Left lung (tissue), 10 donors: ENCODE data around the gene LMNTD2. TPM values are rescaled to one million over a fixed set of nuclear protein-coding genes. Genes with fewer than 3 reads are reported as not detected.

Source experiments
- ATAC-seq: fragments of 200-7000 bp; cut with Tn5 transposase; one replicate; pipeline ENCODE4 v1.9.1; 2020; ENCODE audit warnings: moderate library complexity
- DNase-seq, 4 donors: peaks; one replicate each; pipeline ENCODE4 v3.0.0-alpha.2; 2013 to 2020
- H3K27ac ChIP-seq, 2 donors: fragments of 200-600 bp; sonication (generic) in 1 of 2; one replicate each; pipeline versions ENCODE4 v1.5.0 to v1.8.0; 2020 to 2021
- H3K27me3 ChIP-seq, 2 donors: fragments of 200-600 bp; sonication (generic) in 1 of 2; one replicate each; pipeline versions ENCODE4 v1.5.0 to v1.8.0; 2020 to 2021
- H3K36me3 ChIP-seq, 2 donors: fragments of 200-600 bp; sonication (generic) in 1 of 2; one replicate each; pipeline versions ENCODE4 v1.5.0 to v1.8.0; 2020 to 2021
- H3K4me1 ChIP-seq, 2 donors: fragments of 200-600 bp; one replicate each; pipeline ENCODE4 v1.8.0; 2021
- H3K4me3 ChIP-seq, 2 donors: fragments of 200-600 bp; sonication (generic) in 1 of 2; one replicate each; pipeline versions ENCODE4 v1.5.0 to v1.8.0; 2020 to 2021; ENCODE audit warnings: mild to moderate bottlenecking in 1 of 2
- H3K9me3 ChIP-seq, 2 donors: fragments of 200-600 bp; sonication (generic) in 1 of 2; one replicate each; pipeline versions ENCODE4 v1.5.0 to v1.8.0; 2020 to 2021
- intact Hi-C, 2 donors: fragments of 100-400 bp; cut with DNase I; formaldehyde crosslinking; loops; one replicate each; pipeline versions ENCODE4 v1.11.2 to v1.14.2; 2022
- polyA plus RNA-seq, 6 donors: library from polyadenylated mRNA; unstranded; fragments of 120-200 nt; gene quantifications; one replicate each; pipeline ENCODE4 v1.2.1, GENCODE V29; 2013; ENCODE audit not compliant: insufficient read length in 6 of 6
- total RNA-seq, 2 donors: library from RNA; stranded (reverse); fragmentation: NEBNext Ultra II Directional; extraction: Animal tissue kit (Norgen Biotek cat#: 25700); gene quantifications; one replicate each; pipeline ENCODE4 v1.2.1, GENCODE V29; 2021
- TF ChIP-seq, protein P1 (sequence below), 2 donors: fragments of 200-600 bp; sonication (generic) in 1 of 2; IDR thresholded peaks; one replicate each; pipeline versions ENCODE4 v1.5.0 to v1.8.0; 2021; ENCODE audit warnings: antibody characterized with exemption in 2 of 2
- donor health status: DM: no; HTN: yes; CAD: no.
- donor health status: DM: no; HTN: no; CAD: no.

Gene LMNTD2
- total and polyA plus RNA-seq, 8 donors: 1.6 to 5.2 (median 2.7) TPM

DNA sequence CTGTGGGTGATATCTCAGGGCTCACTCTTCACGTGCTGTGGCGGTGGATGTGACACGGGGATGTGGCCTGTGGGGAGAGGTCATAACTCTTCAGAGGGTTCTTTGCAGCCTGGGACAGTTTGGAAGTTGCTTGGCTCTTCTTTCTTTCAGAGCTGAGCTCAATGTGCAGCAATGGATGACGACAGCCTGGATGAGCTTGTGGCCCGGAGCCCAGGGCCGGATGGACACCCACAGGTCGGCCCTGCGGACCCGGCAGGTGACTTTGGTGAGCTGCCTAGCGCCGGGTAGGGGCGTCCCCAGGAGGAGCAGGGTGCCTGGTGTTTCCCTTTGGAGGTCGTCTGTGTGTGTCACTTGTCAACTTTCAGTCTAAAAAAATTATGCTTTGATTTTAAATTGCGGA lies 20.8 kb upstream of the LMNTD2 start:
- Histone ChIP-seq H3K27me3 (no peaks in the 10 kb centered on the region), H3K9me3 (no peaks in the 10 kb centered on the region), H3K27ac (no peak overlapping the region), H3K4me1 (peaks cover 18 to 43% of the 10 kb centered on the region in 2 donors), H3K36me3 (peaks cover 0 to 47% of the 10 kb centered on the region in 2 donors), H3K4me3 (no peak overlapping the region)
- no peak for ATAC-seq
- intact Hi-C loops: no loop called here
- DNase-seq: no peak
- TF ChIP-seq, protein P1, sequence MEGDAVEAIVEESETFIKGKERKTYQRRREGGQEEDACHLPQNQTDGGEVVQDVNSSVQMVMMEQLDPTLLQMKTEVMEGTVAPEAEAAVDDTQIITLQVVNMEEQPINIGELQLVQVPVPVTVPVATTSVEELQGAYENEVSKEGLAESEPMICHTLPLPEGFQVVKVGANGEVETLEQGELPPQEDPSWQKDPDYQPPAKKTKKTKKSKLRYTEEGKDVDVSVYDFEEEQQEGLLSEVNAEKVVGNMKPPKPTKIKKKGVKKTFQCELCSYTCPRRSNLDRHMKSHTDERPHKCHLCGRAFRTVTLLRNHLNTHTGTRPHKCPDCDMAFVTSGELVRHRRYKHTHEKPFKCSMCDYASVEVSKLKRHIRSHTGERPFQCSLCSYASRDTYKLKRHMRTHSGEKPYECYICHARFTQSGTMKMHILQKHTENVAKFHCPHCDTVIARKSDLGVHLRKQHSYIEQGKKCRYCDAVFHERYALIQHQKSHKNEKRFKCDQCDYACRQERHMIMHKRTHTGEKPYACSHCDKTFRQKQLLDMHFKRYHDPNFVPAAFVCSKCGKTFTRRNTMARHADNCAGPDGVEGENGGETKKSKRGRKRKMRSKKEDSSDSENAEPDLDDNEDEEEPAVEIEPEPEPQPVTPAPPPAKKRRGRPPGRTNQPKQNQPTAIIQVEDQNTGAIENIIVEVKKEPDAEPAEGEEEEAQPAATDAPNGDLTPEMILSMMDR (IDR thresholded peaks at IDR 0.05): no peak

DNA sequence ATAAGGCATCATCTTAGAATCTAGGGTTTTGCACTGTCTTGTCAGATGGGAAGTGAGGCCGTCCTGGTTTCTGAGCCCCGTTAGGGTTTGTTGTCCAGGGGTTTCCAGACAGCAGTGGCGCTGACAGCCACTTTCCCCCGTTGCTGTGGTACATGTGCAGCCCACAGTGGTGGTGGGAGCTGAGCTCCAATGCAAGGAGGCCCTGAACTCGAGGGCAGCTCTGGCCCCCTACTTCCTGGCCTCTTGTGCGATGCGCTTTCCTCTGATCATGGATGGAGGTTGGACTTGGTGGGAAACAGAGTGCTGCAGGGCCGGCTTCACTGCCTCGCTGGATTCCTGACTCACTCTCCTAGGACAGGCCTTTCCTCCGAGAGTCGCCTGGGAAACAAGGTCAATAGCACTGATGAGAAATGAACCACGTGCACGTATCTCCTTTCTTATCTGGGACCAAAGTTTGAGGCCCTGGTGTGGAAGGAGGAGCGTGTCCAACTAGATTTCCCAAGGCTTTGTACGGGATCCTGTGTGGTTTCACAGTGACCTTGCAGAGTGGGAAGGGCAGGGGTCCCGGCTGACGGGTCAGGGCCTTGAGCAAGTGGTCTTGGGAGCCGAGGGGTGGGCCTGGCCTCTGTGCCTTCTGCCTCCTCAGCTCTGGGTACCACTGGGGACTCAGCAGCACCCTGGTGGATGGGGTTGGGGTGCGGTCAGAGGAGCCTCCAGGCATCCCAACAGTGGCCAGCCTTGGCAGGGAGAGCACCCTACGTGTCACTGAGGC lies 19.5 kb upstream of the LMNTD2 start:
- intact Hi-C loops: no loop called here
- TF ChIP-seq, protein P1 (IDR thresholded peaks at IDR 0.05): no peak
- ATAC-seq (no peak), DNase-seq (peak in 1 of 4 donors; percentile 61)
- Histone ChIP-seq H3K9me3 (no peaks in the 10 kb centered on the region), H3K27me3 (peaks cover 3 to 7% of the 10 kb centered on the region in 2 donors), H3K4me3 (no peak overlapping the region), H3K27ac (no peak overlapping the region), H3K36me3 (peaks cover 0 to 38% of the 10 kb centered on the region in 2 donors), H3K4me1 (peaks cover 22 to 48% of the 10 kb centered on the region in 2 donors)

DNA sequence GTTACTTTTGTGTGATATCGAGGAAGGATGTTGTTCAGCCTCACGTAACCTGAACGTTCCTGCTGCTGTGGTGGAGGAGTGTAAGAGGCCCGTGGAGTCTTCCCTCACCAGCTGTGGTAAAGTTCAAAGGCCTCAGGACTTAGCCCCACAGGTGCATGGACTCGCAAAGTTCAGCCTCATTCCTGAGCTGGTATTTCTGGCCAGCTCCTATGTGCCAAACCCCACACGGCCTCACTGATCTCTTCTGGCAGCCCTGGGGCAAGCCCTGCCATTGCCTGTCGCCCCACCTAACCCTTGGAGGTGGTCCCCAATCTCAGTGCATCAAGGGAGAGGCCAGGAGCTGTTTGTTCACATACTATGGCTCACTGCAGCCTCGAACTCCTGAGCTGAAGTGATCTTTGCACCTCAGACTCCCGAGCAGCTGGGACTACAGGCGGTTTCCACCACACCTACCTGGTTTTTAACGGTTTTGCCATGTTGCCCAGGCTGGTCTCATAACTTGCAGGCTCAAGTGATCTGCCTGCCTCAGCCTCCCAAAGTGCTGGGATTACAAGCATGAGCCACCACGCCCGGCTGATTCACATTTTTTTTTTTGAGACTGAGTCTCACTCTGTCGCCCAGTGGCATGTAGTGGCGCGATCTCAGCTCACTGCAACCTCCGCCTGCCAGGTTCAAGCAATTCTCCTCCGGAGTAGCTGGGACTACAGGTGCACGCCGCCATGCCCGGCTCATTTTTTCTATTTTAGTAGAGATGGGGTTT lies 17.9 kb upstream of the LMNTD2 start:
- peaks cover 25 to 58% of the 10 kb centered on the region in 2 donors for H3K4me1 ChIP-seq
- DNase-seq (no peak), ATAC-seq (no peak)
- intact Hi-C loops: no loop called here
- H3K9me3 ChIP-seq: no peaks in the 10 kb centered on the region
- H3K36me3 ChIP-seq: peaks cover 0 to 23% of the 10 kb centered on the region in 2 donors
- peaks cover 4 to 17% of the 10 kb centered on the region in 2 donors for H3K27me3 ChIP-seq
- TF ChIP-seq, protein P1 (IDR thresholded peaks at IDR 0.05): no peak
- no peak overlapping the region for H3K27ac ChIP-seq
- peak overlapping the region in 1 of 2 donors; percentile 76 for H3K4me3 ChIP-seq

DNA sequence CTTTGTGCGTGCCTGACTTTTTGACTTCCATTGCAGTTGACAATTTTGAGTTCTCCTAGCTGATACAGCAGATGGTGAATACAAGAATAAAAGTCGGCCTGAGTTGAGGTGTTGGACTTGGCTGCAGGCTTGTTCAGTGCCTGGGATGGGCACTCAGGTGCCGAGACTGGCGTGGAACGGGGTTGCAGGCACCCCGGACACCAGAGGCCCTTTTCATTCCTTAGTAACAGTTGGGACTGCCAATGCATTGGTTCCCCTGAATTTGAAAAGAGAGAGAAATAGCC lies 17.0 kb upstream of the LMNTD2 start:
- H3K27ac ChIP-seq: no peak overlapping the region
- DNase-seq: no peak
- peak overlapping the region; percentile 76 for H3K4me3 ChIP-seq
- H3K36me3 ChIP-seq: peaks cover 0 to 14% of the 10 kb centered on the region in 2 donors
- H3K9me3 ChIP-seq: no peaks in the 10 kb centered on the region
- H3K4me1 ChIP-seq: peaks cover 25 to 66% of the 10 kb centered on the region in 2 donors
- ATAC-seq: no peak
- intact Hi-C loops: no loop called here
- peaks cover 4 to 22% of the 10 kb centered on the region in 2 donors for H3K27me3 ChIP-seq
- TF ChIP-seq, protein P1 (IDR thresholded peaks at IDR 0.05): no peak
